Inferior parietal cortex (tissue), 1 donor: ENCODE measurements around the gene DMRTB1.
A peak's percentile ranks its signal among the peaks of the same experiment; 100 is the strongest.

Experiments used
- DNase-seq: peaks from one replicate; pipeline ENCODE4 v3.0.0-alpha.2; 2016; ENCODE audit errors: extremely low spot score

DMRTB1 gene

DNA sequence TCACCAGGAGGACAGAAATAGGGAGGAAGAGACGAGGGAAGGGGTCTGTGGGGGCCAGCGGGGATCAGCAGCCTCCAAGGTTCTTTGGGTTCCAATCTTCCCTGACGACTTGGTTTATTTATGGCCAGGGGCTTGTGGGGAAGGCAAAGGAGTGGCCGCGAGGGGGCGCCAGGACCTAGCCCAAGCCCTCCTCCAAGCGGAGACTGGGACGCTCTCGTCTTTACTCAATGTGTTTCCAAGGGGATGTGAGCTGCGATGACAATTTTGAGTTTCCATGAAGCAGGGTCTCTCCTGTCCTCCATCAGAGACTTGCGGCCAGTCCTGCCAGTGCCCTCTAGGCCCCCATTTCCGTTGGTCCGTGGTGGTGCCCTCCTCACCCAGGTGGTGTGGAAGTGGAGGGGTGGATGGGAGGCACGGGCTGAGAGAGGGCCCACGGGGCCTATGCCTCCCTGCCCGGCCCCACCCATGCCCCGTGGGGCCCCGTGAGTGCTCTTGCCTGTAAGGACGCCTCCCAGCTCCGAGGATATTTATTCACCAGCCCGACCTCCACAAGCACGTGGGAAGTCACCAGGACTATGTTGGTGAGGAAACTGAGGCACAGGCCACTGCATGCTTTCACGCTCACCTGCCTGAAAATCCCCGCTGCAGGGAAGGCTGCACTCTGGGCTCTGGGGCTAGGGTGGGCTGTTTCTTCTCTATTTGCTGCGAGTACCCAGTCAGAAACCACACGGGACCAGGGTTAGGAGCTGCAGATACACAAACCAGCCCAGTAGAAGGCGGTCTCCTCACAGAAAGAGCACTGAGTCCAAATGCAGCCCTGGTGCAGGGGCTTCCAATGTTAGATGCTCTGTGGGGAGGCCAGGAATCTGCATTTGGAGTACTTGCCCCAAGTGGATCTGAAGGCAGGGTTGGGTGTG is 26.5 kb downstream of the DMRTB1 start:
- DNase-seq: peak; percentile 81

DNA sequence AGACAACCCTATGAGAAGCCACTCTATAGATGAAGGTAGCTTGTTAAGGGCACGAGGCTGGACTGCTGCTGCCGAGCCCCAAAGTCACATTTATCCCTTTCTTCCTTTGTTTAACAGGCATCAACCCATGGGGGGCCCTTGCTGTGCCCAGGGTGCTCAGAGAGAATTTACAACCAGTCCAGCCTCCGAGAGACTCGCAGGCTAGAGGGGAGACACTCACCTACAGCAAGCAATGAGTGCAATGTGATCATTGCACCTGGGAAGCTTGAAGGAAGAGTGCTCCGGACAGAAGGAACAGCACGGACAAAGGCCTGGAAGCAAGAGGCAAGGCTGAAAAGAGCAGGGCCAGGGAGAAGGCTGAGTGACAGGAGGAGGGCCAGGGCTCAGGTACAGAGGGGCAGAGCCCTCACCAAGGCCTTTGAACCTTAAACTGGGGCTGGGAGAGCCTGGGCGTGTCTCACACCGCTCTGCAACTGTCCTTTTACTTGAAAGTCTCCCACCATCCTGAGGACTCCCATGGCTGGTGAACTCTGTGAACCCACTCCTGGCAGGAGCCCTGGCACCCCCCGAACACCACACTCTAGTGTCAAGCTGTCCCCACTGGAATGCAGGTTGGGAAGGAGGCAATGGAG is 27.3 kb downstream of the DMRTB1 start:
- DNase-seq: no peak

DNA sequence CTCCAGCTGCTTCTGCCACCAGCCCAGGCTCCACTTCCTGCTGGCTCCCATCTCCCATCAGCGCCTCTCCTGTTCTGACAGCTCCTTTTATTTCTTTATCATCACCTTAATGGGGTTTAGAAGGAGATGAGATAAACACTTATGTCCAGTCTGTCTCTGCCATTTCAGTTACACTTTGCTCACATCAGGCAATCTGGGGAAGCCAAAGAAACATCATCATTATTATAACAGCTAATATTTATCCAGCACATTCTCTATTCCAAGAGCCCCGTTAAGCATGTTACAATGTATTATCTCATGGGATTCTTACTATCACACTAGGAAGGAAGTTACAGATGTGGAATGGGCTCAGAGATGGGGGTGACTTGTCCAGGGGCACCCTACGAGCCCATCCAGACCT is 31.2 kb downstream of the DMRTB1 start:
- no peak for DNase-seq

DNA sequence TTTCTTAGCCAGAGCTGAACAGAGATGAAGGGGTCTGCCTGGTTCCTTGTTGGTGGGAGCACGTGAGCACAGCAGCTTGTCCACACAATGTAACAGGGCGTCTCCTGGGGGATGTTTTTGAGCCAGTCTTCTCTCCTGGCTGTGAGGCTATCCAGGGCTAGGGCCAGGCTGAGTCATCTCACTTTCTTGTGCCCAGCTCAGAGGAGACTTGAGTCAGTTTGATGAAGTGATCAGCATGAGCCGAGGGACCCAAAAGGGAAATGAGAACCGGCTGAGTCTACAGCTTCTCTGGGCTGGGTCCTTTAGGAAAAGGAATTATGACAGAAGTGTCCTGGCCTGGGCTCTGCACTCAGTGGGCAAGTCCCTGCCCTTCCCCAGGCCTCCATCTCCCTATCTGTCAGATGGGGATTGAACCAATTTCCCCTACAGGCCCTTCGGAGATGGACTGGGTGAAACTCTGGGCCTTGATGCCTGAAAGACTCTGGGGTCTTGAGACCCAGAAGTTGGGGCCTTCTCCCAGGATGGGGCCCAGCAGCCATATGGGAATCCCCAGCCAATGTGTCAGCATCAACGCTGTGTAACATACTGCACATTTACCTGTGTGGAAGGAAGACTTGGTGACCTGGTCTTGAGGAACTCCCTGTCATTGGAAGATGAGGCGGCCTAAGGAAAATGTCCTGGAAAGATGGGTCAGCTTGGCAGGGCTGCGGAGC is 36.6 kb downstream of the DMRTB1 start:
- no peak for DNase-seq

DNA sequence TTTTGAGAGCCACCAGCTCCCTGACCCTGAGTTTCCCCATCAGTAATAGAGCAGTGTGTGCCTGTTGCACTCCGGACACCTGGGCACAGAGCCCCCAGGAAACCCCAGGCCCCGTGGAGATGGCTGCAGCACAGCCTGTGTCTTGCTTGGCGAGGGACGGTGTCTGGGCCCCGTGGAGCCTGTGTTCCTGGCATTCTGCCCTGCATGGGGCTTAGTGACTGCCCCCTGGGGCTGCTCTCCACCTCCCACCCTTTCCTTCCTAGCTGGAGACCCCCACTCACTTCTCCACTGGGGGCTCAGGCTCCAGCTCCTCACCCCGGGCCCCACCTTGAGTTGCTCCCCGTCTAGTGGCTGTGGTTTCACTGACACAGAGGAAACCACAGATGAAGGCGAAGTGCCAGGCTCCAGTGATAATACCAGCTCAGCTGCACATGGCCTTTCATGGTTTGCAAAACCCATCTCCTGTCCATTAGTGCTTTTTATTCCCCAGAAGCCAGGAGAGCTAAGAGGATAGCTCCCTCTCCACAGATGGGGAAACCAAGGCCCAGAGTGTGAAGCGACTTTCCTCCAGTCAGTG is 39.4 kb downstream of the DMRTB1 start:
- no peak for DNase-seq

DNA sequence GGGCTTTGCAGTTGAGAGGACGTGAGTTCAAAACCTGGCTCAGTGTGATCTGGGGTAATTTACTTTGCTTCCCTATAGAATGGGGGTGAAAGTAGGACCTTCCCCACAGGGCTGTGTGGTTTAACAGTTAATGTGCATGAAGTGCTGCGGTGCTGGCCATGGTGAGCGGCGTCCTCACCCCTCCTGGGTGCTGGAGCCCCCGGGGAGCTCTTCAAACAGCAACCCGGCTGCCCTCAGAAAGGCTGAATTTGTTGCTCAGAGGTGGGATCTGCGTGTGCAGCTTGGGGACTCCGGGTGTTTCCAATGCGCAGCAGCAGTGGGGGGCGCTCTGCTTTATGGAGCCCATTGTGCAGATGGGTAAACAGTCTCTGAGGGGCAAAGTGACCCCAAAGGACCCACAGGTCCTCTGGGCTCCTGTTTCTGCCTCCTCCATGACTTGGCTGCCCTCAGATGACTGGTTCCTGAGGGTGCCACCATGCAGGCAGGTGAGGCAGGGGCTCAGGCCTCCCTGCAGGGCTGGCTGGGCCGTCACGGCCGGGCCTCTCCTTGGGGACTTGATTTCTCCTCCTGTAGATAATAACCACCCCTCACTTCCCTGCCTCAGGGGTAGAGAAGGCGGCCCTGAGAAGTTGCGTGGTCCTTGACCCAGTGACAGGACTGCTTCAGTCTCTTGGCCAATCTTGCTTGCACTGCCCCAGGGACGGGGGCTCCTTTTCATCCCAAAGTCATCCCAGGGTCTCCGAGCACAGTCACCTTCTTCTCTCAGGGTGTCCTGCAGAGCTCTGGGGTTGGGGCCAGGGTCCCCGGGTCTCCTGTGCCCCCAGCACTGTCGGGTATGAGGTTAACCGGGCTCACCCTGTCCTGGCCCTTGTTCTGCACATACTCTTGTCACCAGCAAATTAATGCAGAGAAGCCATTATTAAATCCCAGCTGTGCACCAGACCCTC is 40.3 kb downstream of the DMRTB1 start:
- no peak for DNase-seq

DNA sequence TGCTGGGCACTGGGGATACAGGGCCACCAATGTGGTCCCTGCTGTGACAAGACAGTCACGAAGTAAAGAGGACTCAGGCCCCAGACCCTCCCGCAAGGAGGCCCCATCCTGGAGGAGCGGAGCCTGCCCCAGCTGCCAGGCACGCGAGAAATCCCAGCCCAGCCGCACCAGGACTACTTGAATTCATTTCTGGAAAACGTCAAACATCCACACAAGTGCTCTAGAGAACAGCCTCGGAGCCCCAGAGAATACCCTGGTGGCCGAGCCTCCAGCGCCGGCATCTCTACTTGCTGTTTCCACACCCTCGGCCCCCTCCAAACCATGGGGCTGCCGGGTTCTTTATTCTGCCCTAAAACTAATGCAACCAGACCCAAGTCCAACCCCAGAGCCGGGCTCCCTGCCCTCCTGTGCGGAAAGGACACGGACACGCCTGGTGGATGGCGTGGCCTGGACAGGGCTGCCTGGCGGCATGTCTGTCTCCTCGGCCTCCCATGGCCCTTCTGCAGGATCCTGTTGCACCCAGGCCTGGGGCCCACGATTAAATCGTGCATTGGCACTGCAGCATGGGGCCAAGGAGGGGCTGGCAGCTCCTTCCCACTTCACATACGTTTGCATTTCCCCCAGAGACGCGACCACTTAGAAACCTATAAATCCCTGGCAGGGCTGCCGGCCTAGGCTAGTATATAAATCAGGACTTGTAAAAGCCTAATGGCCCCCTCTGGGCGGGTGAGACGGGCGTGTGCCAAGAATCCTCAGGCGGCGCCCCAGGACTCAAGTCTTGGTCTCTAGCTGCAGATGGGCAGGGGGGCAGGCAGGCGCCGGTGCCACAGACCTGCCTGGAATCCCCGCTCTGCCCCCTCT is 41.2 kb downstream of the DMRTB1 start:
- no peak for DNase-seq

DNA sequence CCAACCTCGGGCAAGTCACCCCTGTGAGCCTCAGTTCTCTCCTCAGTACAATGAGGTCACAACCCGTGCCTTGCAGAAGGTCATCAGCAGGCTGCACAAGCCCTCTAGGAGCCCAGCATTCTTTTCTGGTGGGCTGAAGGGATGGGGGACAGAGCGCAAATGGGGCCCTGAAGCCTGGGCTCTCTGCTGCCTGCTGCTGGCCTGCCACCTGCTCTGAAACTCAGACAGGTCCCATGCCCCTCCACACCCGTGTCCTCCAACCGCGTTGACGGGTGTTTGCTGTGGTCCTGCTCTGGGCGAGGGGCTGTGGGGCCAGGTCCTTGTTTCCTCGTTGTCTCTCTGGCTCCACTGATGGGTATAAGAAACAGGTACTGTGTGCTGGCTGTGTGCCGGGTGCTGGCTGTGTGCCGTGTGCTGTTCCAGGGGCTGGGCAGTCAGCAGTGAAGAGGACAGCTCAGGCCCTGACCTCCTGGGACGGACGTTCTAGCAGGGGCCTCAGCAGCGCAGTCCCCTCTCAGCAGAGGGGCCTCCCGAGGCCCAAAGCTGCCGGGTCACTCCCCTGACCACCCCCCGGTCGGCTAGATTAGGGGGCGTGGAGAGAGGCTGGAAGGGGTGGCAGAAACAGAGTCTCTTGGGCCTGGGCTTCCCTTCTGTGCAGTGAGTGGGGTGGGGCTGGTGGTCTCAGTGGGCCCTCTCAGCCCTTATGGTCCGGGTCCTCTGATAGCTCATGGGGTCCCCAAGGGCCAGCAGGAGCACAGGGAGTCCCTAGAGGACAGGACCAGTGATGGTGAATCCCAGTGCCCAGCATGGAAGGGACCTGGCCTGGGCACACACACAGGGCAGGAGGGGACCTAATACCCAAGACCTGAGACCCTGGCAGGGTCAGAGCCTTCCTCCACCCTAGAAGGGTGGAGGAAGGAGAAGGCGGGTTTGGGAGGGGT is 42.1 kb downstream of the DMRTB1 start:
- no peak for DNase-seq

DNA sequence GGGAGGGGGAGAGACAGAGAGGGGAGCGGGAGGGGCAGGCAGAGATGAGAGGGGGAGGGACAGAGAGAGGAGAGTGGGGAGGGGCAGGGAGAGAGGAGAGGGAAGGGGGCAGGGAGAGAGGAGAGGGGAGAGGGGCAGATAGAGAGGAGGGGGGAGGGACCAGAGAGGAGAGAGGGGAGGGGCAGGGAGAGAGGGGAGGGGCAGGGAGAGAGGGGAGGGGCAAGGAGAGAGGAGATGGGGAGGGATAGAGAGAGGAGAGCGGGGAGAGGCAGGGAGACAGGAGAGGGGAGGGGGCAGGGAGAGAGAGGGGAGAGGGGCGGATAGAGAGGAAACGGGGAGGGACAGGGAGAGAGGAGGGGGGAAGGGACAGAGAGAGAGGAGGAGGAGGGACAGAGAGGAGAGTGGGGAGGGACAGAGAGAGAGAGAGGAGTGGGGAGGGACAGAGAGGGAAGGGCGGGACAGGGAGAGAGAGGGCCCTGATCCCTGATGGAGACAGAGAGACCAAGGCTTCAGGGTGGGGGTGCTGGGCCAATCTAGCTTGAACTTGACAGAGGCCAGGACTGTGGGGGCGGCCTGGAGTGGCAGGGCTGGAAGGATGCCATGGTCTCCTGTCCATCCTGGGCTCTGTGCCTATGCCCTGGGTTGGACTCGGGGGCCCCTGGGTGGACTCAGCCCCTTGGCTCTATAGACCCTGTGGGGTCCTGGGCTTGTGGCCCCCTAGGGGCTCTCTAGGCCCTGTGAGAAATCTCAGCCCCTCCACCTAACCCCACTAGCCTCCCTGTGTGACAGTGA is 43.6 kb downstream of the DMRTB1 start:
- no peak for DNase-seq

DNA sequence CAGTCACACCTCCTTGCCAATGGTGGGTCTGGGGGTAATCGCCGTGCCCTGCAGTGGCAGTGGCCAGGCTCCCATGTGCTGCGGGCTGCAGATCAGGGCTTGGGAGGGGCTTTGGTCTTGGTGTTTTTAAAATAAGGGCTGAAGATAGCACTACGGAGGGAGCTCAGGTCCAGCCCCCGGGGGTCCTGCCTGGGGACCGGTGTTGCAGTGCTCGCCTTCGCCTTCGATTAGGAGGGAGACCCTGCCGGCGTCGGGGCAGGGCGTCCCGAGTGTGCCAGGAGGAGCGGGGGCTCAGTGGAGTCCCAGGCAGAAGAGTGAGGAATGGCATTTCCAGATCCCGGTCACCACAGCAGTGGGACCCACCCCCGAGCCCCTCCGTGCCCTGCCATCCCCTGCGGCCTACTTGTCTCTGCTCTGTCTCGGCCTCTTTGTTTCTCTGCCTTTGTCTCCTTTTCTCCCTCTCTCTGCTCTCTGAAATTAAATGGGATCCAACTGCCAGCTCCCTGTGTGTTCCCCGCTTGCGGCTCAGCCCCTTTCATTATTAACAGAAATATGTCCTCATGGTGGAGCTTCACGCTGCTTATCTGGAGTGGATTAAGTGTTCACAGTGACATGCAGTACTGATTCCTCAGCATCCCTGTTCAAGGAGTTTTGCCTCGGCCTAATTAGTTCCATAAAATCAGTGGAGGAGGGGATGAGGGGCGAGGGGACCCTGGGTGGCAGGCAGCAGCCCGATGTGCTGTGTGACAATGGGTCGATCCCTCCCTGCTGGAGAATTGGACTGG is 44.4 kb downstream of the DMRTB1 start:
- DNase-seq: no peak

DNA sequence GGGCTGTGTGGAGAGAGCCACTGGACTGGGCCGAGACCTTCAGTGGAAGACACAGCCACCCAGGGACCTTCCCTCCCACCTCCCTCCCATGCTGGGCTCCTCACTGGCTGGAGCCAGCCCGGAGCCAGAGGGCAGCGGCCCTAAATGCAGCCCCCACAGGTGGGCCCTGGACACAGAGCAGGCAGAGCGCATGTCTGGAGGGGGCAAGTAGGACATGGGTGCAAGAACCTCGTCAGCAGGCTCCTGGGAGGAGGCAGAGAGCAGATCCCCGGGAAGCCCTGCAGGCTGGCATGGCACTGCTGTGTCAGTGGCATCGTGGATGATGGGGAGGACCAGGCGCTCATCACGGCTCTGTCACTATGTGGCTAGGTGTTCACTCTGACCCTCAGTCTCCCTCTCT is 45.7 kb downstream of the DMRTB1 start:
- DNase-seq: no peak

DNA sequence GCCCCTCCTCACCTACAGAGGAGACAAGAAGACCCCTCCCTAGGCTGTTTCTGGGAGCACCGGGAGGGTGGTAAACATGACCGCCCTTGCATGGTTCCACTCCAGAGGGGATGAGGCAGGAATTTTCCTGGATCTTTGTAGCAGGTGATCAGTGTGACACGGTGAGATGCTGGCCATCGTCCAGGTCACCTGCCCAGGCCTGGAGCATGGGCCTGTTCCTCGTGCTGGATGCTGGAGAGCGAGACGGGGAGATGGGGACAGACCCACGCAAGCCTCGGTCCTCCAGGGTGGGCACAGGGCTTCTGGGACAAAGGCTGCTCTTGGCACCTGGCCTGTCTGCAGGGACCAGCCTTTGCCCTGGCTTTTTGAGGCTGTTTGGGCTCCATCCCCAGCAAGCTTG is 46.2 kb downstream of the DMRTB1 start:
- DNase-seq: no peak

DNA sequence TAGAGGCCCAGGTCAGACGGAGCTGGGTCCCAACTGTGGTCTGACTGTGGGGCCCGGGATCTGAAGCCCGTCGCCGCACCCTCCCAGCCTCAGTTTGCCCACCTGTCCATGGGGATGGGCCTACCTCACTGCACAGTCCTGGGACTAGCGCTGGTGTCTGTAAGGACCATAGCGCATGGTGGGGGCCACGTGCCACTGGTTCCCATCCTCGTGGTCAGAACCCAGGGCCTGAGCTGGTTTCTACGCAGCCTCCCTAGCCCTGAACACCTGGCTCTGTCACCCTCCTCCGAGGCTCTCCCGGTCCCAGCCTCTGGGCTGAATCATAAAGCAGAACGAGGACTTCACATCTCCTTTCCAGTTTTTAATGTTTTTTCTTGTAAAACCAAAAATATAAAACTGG is 46.7 kb downstream of the DMRTB1 start:
- DNase-seq: no peak

DNA sequence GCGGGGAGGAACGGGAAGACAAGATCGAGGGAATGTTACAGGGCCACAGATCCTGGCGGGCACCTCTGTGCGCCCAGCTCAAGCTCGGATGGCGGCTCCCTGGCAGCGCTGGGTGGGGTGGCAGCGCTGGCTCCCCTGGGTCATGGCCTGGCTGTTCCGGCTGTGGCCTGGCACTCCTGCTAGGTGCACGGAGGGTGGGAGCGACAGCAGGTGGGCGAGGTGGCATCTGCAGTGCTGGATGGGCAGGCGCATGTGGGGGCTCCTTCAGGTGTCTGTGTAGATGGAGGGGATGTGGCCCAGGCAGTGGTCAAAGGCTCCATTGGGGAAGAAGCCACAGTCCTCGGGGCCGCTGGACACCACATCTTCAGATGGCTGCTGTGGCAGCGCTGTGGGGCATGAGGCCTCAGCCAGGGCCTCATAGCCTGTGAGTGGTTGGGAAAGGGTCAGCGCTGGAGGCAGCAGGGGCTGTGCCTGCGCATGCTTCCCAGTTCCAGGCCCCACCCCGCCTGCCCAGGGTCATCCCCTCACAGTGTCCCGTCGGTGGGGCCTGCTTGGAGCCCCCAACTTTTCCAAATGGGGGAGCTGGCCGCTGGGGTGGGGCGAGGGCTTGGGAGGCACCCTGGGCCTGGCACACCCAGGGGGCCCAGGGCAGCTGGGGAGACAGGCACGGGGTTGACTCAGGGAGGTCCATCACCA is 47.3 kb downstream of the DMRTB1 start:
- no peak for DNase-seq

DNA sequence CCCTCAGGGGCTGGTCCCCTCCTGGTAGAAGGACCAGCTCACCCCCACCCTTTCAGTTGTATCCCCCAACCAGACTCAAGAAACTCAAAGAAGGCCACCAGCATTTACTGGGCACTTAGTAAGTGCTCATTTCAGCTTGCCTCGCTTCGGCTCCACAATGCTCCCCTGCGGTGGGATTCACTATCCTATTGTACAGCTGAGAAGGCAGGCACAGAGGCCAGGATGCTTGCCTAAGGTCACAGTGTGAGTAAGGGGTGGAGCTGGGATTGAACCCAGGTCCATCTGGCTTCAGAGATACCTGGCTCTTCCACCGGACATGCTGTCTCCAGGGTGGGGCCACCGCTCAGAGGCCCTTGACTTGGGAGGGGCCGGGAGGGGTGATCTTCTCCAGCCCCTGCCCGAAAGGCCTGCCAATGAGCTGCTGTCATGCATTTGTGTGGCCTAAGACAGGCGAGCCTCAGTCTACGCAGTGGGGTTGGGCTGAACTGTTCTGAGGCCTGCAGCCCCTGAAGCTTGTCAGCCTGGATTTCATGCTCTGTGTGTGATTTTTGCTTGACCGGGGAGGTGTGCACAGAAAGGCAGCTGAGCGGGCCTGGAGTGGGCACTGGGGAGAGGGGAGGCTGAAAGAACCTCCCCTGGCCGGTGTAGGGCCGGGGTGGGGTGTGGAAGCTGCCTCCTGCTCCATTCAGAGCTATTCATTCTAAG is 48.1 kb downstream of the DMRTB1 start:
- no peak for DNase-seq
